Calu3 (cell line): Measurements from ENCODE around the gene RPRML. TPM values are rescaled to one million over a fixed set of nuclear protein-coding genes. Genes with fewer than 3 reads are reported as not detected.
"Not testable (repeated sequence)": the region's sequence is repeated elsewhere in the genome, so short reads cannot be mapped to it uniquely, and the experiment has no call there.

ENCODE experiments used
- BruUV-seq: library from RNA; stranded (reverse); fragments of 400-500 nt; replicated peaks from 2 replicates; lab custom pipeline; 2021; lab: Mats Ljungman, UMichigan
- CTCF ChIA-PET: fragments of 300-600 bp; sonication (Branson Sonifier 250); formaldehyde crosslinking; loops from one replicate; lab custom pipeline; 2022; ENCODE audit warnings: antibody characterized with exemption; lab: Charles Lee
- DNase-seq: peaks from one replicate; pipeline ENCODE4 v3.0.0; 2022
- H3K27ac Mint-ChIP-seq: one replicate; pipeline ENCODE4 v1.8.0; 2022; ENCODE audit warnings: mixed read lengths; ENCODE audit not compliant: unreplicated experiment
- H3K27me3 Mint-ChIP-seq: one replicate; pipeline ENCODE4 v1.8.0; 2022; ENCODE audit warnings: mixed read lengths; ENCODE audit not compliant: unreplicated experiment
- H3K36me3 Mint-ChIP-seq: one replicate; pipeline ENCODE4 v1.8.0; 2022; ENCODE audit warnings: mild to moderate bottlenecking, moderate library complexity, mixed read lengths; ENCODE audit not compliant: insufficient read depth, unreplicated experiment
- H3K4me1 Mint-ChIP-seq: one replicate; pipeline ENCODE4 v1.8.0; 2022; ENCODE audit warnings: mild to moderate bottlenecking, low read depth, mixed read lengths; ENCODE audit not compliant: unreplicated experiment
- H3K4me3 Mint-ChIP-seq: one replicate; pipeline ENCODE4 v1.8.0; 2022; ENCODE audit warnings: mild to moderate bottlenecking, low read depth, moderate library complexity, mixed read lengths; ENCODE audit not compliant: unreplicated experiment
- H3K9me3 Mint-ChIP-seq: one replicate; pipeline ENCODE4 v1.8.0; 2022; ENCODE audit warnings: low read depth, mixed read lengths; ENCODE audit not compliant: unreplicated experiment
- CTCF ChIP-seq: fragments of 200-600 bp; IDR thresholded peaks from one replicate; pipeline ENCODE4 v1.8.0; 2022; ENCODE audit warnings: antibody characterized with exemption; ENCODE audit not compliant: unreplicated experiment
- intact Hi-C: fragments of 100-400 bp; cut with micrococcal nuclease; formaldehyde crosslinking; loops from one replicate; pipeline ENCODE4 v1.10.0; 2022; ENCODE audit not compliant: unreplicated experiment
- total RNA-seq: library from RNA; stranded (reverse); gene quantifications from 2 replicates; pipeline ENCODE4 v1.2.3, GENCODE V29; 2022

Gene RPRML
- total RNA-seq, 1 experiment from 2014 or later, result not detected

- no peak for DNase-seq
- H3K36me3 Mint-ChIP-seq, result peaks cover 5% of the 10 kb centered on the region
- H3K9me3 Mint-ChIP-seq, result no peaks in the 10 kb centered on the region
- intact Hi-C loops, result no loop called here
- no peak overlapping the region for H3K27ac Mint-ChIP-seq
- CTCF ChIA-PET, result interaction anchor here (0.6 to 1.2 kb wide), 2 partner anchors 38 to 76 kb away, joined by 3 read pairs; no protein-coding TSS in a partner anchor
- TF ChIP-seq CTCF, result no peak
- no peak overlapping the region for H3K4me3 Mint-ChIP-seq
- H3K4me1 Mint-ChIP-seq, result peaks cover 9% of the 10 kb centered on the region
- BruUV-seq, result no TSS peak
- H3K27me3 Mint-ChIP-seq, result peaks cover 1% of the 10 kb centered on the region
Measured at GRCh38 chr17:46994993-46995392, 15.9 kb upstream of the RPRML start.

- Mint-ChIP-seq H3K27me3 (peaks cover 26% of the 10 kb centered on the region), H3K4me3 (no peak overlapping the region), H3K9me3 (no peaks in the 10 kb centered on the region), H3K27ac (no peak overlapping the region), H3K4me1 (peaks cover 9% of the 10 kb centered on the region), H3K36me3 (peaks cover 5% of the 10 kb centered on the region)
- TF ChIP-seq CTCF, result no peak
- BruUV-seq, result no TSS peak
- CTCF ChIA-PET, result interaction anchor here (0.6 to 1.0 kb wide), 4 partner anchors 15 to 799 kb away, joined by 3 to 8 read pairs (median 3); partner anchors contain the start of gene KANSL1
- DNase-seq, result no peak
- intact Hi-C loops, result no loop called here
Measured at GRCh38 chr17:46991617-46992016, 12.6 kb upstream of the RPRML start.

DNA sequence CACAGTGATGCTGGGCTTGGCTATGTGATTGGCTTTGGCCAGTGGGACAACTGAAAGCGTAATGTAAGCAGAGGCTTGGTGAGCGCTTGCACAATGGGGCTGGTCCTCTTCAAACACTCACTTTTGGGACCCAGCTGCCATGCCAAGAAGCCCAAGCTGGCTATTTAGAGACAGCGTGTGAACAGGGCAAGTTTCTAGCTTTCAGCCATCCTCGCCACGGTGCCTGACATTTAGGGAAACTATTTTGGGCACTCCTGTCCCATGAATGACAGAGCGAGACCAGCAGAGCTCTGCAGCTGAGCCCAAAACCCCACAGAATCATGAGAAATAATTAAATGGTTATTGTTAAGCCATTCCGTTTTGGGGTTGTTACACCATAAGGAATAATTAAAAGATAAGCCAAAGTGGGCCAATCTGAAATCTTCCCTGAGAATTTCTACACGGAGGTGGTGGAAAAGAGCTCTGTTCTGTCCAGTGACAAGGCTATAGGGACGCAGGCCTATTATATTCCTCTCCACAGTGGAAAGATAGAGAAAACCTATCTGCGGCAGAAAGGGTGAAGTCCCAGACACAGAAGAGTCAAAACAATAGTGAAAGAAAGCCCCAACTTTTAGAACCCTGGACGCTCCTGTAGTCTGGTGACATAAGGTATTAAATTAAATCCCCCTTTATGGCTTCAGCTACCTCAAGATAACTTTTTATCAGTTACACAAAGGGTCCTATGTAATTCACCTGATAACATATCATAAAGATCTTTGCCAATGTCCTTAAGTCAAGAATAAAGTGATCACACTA is 10.8 kb upstream of the RPRML start:
- no peak overlapping the region for H3K4me3 Mint-ChIP-seq
- no peaks in the 10 kb centered on the region for H3K9me3 Mint-ChIP-seq
- DNase-seq, result no peak
- intact Hi-C loops, result no loop called here
- H3K27me3 Mint-ChIP-seq, result peaks cover 26% of the 10 kb centered on the region
- peaks cover 2% of the 10 kb centered on the region for H3K4me1 Mint-ChIP-seq
- BruUV-seq, result no TSS peak
- CTCF ChIA-PET, result interaction anchor here (0.6 kb wide), 1 partner anchor 124 kb away, joined by 5 read pairs; no protein-coding TSS in a partner anchor
- peaks cover 5% of the 10 kb centered on the region for H3K36me3 Mint-ChIP-seq
- no peak for TF ChIP-seq CTCF
- no peak overlapping the region for H3K27ac Mint-ChIP-seq

DNA sequence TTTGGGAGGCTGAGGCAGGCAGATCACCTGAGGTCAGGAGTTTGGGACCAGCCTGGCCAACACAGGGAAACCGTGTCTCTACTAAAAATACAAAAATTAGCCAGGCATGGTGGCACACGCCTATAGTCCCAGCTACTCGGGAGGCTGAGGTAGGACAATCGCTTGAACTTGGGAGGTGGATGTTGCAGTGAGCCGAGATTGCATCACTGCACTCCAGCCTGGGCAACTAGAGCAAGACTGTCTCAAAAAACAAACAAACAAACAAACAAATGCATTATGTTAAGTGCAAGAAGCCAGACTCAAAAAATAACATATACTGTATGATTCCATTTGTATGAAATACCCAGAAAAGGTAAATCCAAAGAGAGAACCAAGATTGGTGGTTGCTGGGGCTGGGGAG is 8.9 kb upstream of the RPRML start:
- H3K9me3 Mint-ChIP-seq, intact Hi-C loops, H3K36me3 Mint-ChIP-seq, H3K4me3 Mint-ChIP-seq, BruUV-seq, H3K27ac Mint-ChIP-seq, H3K4me1 Mint-ChIP-seq, DNase-seq, CTCF ChIA-PET: not testable (repeated sequence)
- H3K27me3 Mint-ChIP-seq, result peaks cover 30% of the 10 kb centered on the region

GRCh38 chr17:46986366-46986765 is 7.3 kb upstream of the RPRML start:
- Mint-ChIP-seq H3K27ac (no peak overlapping the region), H3K36me3 (no peaks in the 10 kb centered on the region), H3K4me1 (peaks cover 6% of the 10 kb centered on the region), H3K27me3 (peaks cover 41% of the 10 kb centered on the region), H3K9me3 (no peaks in the 10 kb centered on the region), H3K4me3 (no peak overlapping the region)
- intact Hi-C loops, result no loop called here
- CTCF ChIA-PET, result interaction anchor here (0.6 kb wide), 1 partner anchor 12 kb away, joined by 4 read pairs; no protein-coding TSS in a partner anchor
- no peak for DNase-seq
- no peak for TF ChIP-seq CTCF
- BruUV-seq, result no TSS peak
